ENCODE data around the gene MTIF2.
A peak's percentile ranks its signal among the peaks of the same experiment; 100 is the strongest.
"Not testable (repeated sequence)": the region's sequence is repeated elsewhere in the genome, so short reads cannot be mapped to it uniquely, and the experiment has no call there.

The MTIF2 gene

DNA sequence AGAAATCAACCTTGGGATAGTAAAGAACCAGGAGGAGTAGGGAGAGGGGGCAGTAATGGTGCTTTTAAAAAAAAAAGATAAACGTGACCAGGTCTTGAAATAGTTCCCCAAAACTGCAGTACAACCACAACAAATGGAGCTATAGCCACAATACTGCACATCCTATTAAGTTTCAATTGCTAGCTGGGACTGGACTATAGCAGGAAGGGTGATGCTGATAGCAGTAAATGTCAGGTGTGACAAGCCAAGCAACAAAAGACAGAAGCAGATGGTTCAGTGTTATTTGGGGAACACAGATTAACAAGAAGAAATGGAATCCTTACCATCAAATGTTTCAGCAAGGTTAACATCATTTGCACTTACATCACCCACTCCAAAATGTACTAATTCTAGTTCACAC, 26.4 kb downstream of the MTIF2 start:
- DNase-seq (ENCODE audit: low read depth), result no peak

DNA sequence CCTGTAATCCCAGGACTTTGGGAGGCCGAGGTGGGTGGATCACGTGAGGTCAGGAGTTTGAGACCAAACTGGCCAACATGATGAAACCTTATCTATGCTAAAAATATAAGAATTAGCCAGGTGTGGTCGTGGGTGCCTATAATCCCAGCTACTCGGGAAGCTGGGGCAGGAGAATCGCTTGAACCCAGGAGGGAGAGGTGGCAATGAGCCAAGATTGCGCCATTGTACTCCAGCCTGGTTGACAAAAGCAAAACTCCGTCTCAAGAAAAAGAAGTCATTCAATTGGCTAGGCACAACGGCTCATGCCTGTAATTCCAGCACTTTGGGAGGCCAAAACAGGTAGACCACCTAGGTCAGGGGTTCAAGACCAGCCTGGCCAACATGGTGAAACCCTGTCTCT, 27.4 kb downstream of the MTIF2 start:
- DNase-seq (ENCODE audit: low read depth), result not testable (repeated sequence)

DNA sequence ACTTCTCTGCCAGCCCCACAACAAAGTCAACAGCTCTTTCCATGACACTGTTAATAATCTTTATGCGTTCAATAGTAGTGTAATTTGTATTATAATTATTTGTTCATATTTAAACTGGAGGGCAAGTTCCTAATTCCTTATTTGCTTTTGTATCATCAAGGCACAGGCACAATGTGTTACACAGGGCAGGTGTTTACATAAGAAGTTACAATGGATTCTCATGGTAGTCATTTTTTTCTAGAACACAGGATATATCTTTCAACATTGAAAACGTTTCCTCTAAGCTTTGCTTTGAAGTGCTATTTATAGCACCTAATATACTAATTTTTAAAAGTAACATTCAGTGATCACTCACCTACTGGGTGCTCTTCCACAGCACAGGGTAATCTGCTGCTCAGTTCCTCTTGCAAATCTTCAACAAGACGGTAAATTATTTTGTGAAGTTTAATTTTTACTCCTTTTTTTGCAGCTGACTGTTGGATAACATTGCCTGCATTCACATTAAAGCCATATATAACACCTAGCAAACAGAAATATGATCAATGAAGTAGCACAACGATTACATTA, 29.3 kb downstream of the MTIF2 start:
- DNase-seq (ENCODE audit: low read depth), result no peak

DNA sequence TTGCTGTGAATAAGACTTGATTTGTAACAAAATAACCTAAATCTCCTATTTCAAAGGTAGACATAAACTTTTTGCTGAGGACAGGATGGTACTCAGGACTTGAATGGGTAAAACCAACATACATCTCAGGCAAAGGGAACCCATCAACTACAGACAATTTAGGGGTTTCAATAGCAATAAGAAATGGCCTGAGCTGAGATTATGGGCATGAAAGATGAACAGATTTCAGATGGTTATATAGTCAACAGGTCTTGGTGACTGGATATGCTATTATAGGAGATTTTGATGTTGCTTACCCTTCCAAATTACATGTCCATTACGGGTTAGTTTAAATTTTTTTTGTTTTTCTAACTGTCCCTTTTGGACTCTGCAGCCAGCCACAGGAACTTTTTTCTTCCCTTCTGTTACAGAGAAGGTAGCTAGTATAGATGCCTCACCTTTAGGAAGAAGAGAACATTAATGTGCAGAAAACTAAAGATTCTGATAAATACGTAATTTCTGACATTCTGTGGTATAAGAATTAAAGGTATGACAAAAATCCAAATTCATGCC, 32.0 kb downstream of the MTIF2 start:
- no peak for DNase-seq (ENCODE audit: low read depth)

DNA sequence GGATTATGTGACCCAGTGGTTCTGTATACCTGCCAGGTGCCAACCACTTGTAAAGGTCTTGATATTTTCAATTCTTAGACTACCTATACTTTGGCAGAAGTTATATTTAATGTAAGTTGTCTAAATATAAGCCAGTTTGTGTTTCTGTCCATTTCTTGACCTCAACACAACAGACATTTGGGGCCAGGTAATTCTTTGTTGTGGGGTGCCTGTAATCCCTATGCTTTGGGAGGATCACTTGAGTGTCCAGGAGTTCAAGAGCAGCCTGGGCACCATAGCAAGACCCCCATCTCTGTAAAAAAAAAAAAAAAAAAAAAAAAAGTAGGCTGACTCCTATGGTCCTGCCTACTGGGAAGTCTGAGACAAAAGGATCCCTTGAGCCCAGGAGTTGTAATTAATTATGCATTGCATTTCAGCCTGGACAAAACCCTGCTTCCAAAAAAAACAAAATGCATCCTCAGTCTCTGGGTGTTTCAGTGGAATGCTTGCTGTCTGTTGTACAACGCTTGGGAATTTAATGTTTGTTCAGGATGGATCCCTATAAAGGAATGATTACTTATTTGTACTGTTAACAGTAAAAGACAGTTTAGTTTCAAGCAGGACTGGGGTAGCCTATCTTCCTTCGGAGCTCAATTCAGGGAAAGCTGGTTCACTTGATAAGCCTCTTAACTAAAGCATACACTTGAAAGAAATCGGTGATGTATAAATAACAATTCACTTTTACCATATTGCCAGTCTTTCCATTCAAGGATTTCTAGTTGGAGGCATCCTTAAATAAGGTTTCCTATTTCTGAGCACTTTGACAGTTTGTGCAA, 33.1 kb downstream of the MTIF2 start:
- DNase-seq (ENCODE audit: low read depth), result no peak

DNA sequence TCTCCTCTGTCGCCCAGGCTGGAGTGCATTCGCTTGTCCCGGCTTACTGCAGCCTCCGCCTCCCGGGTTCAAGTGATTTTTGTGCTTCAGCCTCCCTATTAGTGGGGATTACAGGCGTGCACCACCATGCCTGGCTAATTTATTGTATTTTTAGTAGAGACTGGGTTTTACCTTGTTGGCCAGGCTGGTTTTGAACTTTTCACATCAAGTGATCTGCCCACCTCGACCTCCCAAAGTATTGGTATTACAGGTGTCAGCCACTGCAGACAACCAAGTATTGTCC, 35.4 kb downstream of the MTIF2 start:
- no peak for DNase-seq (ENCODE audit: low read depth)

DNA sequence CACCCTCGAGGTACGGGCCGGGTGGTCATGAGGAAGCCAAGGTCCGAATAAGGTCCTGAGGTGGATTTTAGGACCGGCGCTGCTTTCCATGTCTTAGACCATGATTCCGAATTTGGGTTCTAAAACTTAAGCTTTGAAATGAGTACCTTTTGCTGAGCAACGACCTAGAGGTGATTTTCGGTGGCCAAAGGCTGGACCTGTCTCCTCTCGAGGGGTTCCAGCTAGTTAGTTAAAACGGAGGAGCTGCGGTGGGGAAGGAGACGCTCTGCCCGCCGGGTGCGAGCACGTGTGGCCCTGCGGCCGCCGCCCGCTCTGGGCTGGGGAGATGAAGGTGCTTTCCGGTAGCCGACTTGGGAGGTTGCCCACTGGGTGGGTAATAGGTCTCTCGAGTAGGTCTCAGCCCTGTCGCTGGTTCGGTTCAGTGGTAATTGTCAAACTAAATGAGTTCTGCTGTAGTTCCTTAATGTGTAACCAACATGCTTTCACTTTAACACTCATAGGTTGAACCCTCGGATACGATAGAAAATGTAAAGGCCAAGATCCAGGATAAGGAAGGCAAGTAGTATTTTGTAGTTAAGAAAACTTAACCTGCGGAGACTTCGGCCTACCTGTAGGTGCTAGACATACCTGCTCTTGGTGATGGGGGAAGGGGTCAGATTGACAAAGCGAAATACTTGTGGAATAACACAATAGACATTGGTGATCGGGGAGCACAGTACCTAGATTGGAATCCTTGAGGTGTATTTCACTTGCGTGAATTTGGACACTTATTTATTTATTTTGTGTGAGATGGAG, 36.0 kb downstream of the MTIF2 start:
- DNase-seq (ENCODE audit: low read depth), result peak; percentile 54

DNA sequence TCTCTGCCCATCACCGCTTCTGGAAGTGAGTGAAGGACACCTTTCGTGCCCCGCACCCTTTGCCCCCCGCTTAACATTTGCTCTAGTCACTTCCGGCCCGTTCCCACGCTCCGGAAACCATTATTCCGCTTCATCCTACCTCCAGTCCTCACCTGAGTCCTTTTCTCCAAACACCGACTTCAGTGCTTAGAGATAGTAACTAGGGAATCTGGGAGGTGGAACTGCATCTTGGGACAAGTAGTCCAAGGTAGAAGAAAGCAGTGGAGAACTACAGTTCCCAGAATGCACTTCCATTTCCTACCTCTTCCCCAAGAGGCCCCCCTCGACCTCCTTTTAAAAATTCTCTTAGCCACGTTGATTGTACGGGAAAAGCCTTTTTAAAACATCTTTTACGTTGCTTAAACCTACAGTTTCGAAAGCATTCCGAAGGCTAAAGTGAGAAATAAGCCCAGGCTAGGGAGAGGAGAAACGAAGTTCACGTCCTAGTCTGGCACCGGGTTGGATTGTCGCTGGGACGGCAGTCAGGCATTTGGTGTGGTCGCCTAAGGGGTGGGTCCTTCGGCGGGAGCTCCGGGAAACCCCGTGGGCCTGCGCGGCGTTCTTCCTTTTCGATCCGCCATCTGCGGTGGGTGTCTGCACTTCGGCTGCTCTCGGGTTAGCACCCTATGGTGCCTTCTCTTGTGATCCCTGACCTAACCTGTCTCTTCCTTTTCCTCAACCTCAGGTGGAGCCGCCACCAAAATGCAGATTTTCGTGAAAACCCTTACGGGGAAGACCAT, 36.8 kb downstream of the MTIF2 start, which contains the start of the genes CLHC1 and RPS27A:
Gene CLHC1, minus strand, starts transcription at position 210 of the 779 bp plus-strand sequence. CDS start 9,882 bp downstream, outside the sequence.
Gene RPS27A, plus strand, starts transcription at position 605 of the 779 bp plus-strand sequence. Its CDS starts 137 bp downstream, at position 742.
- peak; percentile 86 for DNase-seq (ENCODE audit: low read depth)

DNA sequence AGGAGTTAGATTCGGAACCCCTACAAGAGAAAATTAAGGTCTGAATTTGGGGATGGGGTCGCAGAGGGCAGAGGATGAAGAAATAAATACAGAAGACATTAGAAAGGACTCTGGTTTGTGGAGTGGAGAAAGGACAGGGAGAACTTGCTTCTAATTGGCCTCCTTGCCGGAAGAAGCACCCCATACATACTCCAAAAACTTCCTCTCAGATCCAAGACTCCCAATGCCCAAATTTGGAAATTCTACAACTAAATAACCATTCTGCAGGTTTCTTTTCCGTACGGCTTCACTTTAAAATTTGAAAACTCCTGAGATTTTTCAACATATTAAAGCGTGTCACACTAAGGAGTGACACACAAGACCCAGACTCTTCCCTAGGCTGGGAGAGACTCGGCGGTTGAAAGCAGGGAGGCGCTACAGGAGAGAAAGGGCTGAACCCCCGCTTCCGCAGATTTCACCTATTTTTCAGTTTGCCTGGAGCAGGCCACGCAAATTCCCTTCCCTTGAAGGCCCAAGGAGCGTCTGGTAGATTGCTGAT, 37.4 kb downstream of the MTIF2 start:
- DNase-seq (ENCODE audit: low read depth), result no peak

DNA sequence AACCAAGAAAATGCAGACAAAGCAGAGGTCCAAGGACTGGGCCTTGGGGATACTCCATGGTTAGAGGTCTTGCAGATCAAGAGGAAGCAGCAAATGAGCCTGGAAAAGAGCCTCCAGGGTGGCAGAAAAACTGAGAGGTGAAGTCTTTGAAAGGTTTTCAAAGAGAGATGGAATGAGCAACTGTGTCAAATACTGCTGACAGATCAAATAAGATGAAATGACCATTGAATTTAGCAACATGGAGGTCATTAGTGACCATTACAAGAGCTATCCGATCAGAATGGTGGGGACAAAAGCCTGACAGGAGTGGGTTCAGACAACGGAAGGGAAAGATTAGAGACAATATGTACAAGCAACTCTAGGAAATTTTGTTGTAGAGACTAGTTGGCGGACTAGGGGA, 38.5 kb downstream of the MTIF2 start:
- no peak for DNase-seq (ENCODE audit: low read depth)

DNA sequence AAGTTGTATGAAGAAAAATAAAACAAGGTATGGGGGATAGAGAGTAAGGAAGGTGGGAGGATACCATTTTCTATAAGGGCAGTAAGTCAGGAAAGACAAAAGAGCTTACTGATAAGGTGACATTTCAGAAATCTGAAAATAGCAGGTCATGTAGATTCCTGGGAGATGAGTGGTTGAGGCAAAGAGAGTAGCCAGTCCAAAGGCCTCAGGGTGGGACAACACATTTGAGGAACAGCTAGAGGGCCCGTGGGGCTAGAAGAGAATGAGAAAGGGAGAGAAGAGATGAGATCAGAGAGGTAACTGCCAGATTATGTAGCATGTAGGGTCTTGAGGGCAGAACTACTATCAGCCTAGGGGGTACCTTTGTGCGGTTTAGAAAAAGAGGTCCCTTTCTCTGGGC, 39.8 kb downstream of the MTIF2 start:
- no peak for DNase-seq (ENCODE audit: low read depth)

DNA sequence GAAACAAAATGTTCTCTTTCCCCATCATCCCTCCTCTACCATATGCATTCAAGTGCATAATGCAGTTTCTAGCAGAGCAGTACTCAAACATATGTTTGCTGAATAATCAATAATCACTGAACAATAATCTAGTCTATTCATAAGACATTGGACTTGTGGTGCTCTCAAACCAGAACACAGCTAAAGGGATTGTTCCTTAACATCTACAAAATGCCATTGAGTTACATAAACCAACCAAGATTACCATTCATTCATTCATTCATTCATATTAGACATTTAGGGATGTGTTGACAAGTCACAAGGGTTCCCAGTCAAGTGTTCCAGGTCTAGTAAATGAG, 40.8 kb downstream of the MTIF2 start:
- no peak for DNase-seq (ENCODE audit: low read depth)

DNA sequence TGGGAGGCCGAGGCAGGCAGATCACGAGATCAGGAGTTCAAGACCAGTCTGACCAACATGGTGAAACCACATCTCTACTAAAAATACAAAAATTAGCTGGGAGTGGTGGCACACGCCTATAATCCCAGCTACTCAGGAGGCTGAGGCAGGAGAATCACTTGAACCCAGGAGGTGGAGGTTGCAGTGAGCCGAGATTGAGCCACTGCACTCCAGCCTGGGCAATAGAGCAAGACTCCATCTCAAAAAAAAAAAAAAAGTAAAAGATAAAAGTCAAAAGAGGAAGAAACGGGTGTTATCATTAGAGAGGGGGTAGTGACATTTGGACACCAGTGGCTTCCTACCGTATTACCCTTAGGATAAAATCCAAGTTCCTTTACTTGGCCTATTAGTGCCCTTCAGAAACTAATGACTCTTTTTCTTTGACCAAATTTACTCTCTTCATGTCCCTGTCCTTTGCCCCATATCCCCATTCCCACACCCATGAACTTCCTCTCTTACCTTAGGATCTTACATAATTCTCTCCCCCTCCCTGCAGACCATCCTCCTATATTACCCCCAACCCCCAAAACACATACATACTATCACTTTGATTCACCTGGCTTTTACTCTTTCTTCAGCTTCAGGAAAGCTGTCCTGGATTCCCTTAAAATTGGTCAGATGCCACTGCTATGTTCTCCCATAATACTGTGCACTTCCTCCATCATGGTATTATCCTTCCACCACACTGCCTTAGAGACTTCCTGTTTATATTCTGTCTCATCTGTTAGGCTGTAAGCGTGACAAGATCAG, 41.4 kb downstream of the MTIF2 start:
- DNase-seq (ENCODE audit: low read depth), result not testable (repeated sequence)

DNA sequence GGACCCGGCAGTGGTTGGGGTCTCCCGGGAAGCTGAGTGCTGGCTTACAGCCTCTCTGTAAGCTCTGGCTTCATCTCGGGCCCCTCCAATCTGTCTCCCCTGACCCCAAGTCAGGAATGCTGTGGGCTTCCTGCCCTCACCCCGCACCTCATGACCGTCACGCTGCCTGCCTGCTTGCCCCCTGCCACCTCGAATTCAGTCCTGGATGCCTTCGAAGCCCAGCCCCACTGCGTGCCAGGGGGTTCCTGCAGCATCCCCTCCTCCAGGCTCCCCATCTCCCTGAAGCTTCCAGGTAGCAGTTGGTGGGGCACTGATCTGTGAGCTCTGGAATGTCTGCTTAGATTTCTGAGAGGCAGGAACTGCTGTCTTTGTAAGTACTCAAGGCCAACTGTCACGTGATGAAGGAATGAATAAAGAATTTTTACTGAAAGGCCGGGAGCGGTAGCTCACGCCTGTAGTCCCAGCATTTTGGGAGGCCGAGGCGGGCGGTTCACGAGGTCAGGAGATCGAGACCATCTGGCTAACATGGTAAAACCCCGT, 43.5 kb downstream of the MTIF2 start:
- DNase-seq (ENCODE audit: low read depth), result no peak

DNA sequence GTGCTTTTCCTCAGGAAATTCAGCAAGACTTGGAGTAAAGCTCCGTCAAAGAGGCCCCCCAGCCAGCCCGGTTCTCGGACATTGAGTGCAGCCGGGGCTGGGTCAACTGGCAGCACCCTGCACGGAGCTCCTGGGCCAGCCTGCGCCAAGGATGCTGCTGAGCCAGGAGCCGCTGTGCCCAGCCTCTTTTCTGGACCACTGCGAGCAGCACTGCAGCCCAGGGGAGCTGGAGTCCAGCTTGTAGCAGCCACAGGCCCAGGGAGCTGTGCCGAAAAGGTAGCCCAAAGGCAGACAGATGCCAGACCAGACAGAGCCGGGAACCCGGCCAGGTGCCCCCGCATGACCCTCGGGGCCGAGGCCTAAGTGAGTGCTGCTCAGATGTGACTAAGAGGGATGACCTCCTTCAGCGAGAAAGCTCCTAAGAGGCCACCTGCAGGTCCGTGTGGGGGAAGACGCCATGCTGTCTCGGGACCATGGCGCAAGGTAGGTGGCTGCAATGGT, 44.2 kb downstream of the MTIF2 start:
- DNase-seq (ENCODE audit: low read depth), result no peak

DNA sequence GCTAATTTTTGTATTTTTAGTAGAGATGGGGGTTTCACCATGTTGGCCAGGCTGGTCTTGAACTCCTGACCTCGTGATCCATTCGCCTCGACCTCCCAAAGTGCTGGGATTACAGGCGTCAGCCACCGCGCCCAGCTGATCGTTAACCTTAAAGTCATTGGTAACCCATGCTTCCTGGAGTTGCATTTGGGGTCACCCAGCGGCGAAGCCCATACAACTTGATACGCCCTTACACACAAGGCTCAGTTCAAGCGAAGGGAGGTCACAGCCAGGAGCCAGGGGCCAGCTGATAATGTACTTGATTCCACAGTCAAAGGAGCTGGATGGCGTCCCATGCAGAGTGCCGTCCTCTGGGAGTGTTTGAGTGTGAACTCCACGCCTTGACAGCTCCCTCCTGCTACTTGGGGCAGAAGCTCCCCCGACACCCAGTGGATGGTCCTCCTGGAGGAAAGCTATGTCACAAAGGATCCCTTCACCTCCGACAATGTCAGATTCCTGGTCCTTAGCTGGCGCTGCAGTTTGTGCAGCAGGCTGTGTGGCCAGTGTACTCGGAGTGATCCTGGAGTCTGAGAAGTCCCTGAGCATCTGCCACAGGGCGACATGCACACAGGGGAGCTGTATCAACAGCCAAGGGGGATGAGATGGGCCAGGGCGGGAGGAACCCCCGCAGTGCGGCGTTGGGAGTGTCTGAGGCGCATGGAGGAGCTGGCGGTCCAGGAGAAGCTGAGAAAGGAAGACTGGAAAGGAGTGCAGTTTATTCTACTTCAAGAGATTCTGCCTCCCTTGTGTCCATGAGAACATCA, 44.9 kb downstream of the MTIF2 start:
- no peak for DNase-seq (ENCODE audit: low read depth)

DNA sequence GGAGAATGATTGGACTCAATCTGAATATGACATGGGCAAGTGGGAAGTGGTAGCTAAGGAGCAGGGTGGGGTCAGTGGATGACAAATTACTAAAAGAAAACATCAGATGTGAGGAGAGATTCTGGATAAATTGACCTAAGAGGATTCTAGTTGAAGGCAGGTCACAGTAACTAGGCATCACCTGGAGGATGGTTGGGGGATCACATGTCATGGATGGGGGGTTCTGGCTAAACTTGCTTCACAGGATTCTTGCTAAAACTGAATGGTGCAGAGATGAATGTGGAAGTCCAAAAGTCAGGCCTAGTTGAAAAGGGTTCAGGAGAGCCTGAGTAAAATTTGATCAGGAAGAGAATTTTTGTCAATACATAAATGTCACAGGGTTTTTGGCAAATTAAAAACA, 55.2 kb downstream of the MTIF2 start:
- no peak for DNase-seq (ENCODE audit: low read depth)

DNA sequence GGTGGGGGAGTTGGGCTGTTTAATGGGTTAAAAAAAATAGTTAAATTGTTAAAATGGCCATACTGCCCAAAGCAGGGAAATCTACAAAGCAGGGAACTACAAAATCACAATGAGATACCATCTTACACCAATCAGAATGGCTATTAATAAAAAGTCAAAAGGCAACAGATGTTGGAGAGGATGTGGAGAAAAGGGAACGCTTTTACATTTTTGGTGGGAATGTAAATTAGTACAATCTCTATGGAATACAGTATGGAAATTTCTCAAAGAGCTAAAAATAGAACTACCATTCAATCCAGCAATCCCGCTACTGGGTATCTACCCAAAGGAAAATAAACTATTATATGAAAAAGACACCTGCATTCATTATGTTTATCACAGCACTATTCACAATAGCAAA, 64.1 kb downstream of the MTIF2 start:
- DNase-seq (ENCODE audit: low read depth), result no peak

DNA sequence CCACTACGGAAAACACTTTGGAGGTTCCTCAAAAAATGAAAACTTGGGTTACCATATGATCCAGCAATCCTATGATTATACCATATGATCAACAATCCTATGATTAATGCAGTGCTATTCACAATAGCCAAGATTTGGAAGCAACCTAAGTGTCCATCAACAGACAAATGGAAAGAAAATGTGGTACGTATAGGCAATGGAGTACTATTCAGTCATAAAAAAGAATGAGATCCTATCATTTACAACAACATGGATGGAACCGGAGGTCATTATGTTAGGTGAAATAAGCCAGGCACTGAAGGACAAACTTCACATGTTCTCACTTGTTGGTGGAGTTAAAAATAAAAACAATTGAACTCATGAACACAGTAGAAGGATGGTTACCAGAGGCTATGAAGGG, 64.5 kb downstream of the MTIF2 start:
- DNase-seq (ENCODE audit: low read depth), result no peak

DNA sequence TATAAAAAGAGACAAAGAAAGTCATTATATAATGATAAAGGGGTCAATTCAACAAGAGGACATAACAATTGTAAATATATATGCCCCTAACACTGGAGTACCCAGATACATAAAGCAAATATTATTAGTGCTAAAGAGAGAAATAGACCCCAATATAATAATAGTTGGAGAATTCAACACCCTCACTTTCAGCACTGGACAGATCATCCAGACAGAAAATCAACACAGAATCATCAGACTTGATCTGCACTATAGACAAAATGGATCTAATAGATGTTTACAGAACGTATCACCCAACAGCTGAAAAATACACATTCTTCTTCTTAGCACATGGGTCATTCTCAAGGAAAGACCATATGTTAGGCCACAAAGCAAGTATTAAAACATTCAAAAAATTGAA, 68.6 kb downstream of the MTIF2 start:
- no peak for DNase-seq (ENCODE audit: low read depth)
